ENCODE results near the gene IRF9. TPM values are rescaled to one million over a fixed set of nuclear protein-coding genes. Genes with fewer than 3 reads are reported as not detected.

The IRF9 gene
- total and polyA plus RNA-seq, 2 of the 13 experiments (the other 11 are each of a cell fraction or from before 2014, with no cell fraction given), result 14.9 to 49.7 TPM

GRCh38 chr14:24114532-24115421 lies 46.3 kb upstream of the IRF9 start, which contains the start of the genes DCAF11 and NRL (continued):
- peak; percentile 98; the same call in 1 of the 2 replicates for TF ChIP-seq ZNF33B (CRISPR knock-in tag; IDR thresholded peaks at IDR 0.05)
- no peak for TF ChIP-seq TERF1 (CRISPR knock-in tag; IDR thresholded peaks at IDR 0.05)
- 0 out of 2 replicates have a peak, but pooled peaks have one; percentile 10 for TF ChIP-seq NR1H2 (CRISPR knock-in tag; IDR thresholded peaks at IDR 0.05; ENCODE audit: borderline replicate concordance, low read depth)
- no peak for TF ChIP-seq SP4 (CRISPR knock-in tag; IDR thresholded peaks at IDR 0.05)
- peak; percentile 98 for TF ChIP-seq MXI1 (IDR thresholded peaks at IDR 0.05; ENCODE audit: borderline replicate concordance, low read depth, low read length)
- TF ChIP-seq ZNF362 (CRISPR knock-in tag; IDR thresholded peaks at IDR 0.05; ENCODE audit: borderline replicate concordance), result peak; percentile 31; the same call in 1 of the 2 replicates
- no peak for TF ChIP-seq ZNF383 (CRISPR knock-in tag; IDR thresholded peaks at IDR 0.05; ENCODE audit: borderline replicate concordance)
- TF ChIP-seq FLYWCH1 (CRISPR knock-in tag; IDR thresholded peaks at IDR 0.05), result no peak
- TF ChIP-seq HNF4G (IDR thresholded peaks at IDR 0.05; ENCODE audit: borderline replicate concordance, low read depth, low read length), result peak; percentile 49; the same call in 1 of the 2 replicates
- TF ChIP-seq HNF4G (CRISPR knock-in tag; IDR thresholded peaks at IDR 0.05; ENCODE audit: borderline replicate concordance, low read depth), result peak; percentile 68
- TF ChIP-seq RARG (CRISPR knock-in tag; IDR thresholded peaks at IDR 0.05; ENCODE audit: low read depth), result peak; percentile 91; the same call in 1 of the 2 replicates
- TF ChIP-seq ZNF251 (CRISPR knock-in tag; IDR thresholded peaks at IDR 0.05), result no peak
- TF ChIP-seq ZBED4 (CRISPR knock-in tag; IDR thresholded peaks at IDR 0.05; ENCODE audit: borderline replicate concordance), result peak; percentile 27; the same call in 1 of the 2 replicates
- TF ChIP-seq SPEN (CRISPR knock-in tag; IDR thresholded peaks at IDR 0.05; ENCODE audit: low read depth), result peak; percentile 98
- peak; percentile 98 for TF ChIP-seq ZNF430 (CRISPR knock-in tag; IDR thresholded peaks at IDR 0.05)
- TF ChIP-seq CSRNP1 (CRISPR knock-in tag; IDR thresholded peaks at IDR 0.05), result peak; percentile 99
- TF ChIP-seq HINFP (CRISPR knock-in tag; IDR thresholded peaks at IDR 0.05; ENCODE audit: low read depth), result peak; percentile 78

Data from HepG2 (cell line).